Epithelial cell of proximal tubule (primary cell): ENCODE data around the gene TTLL1. TPM values are rescaled to one million over a fixed set of nuclear protein-coding genes. Genes with fewer than 3 reads are reported as not detected.

Experiments used
- DNase-seq: peaks from one replicate; pipeline ENCODE4 v3.0.0-alpha.2; 2011; ENCODE audit warnings: low read depth
- H3K4me3 ChIP-seq: 2 replicates; pipeline ENCODE4 v1.5.1; 2011; ENCODE audit warnings: low read depth, mild to moderate bottlenecking, low read length
- CTCF ChIP-seq: conservative IDR thresholded peaks from 2 replicates; pipeline ENCODE4 v1.5.1; 2012; ENCODE audit warnings: low read depth, mild to moderate bottlenecking, low read length
- total RNA-seq: library from RNA; depleted of rRNA; stranded (reverse); fragments of >200 nt; gene quantifications from 2 replicates; pipeline ENCODE4 v1.2.3, GENCODE V29; 2015

The TTLL1 gene
- total RNA-seq, 1 donor from 2014 or later, result 8.9 TPM

GRCh38 chr22:42994276-42994916, 94.8 kb downstream of the TTLL1 start:
- DNase-seq, result no peak
- no peak for TF ChIP-seq CTCF
- peak overlapping the region; percentile 51 for H3K4me3 ChIP-seq

- no peak for DNase-seq
- no peak for TF ChIP-seq CTCF
- no peak overlapping the region for H3K4me3 ChIP-seq
Observed at GRCh38 chr22:42993651-42994275, 95.4 kb downstream of the TTLL1 start.

- H3K4me3 ChIP-seq, result no peak overlapping the region
- no peak for DNase-seq
- TF ChIP-seq CTCF, result no peak
Observed at GRCh38 chr22:42992886-42993479, 96.2 kb downstream of the TTLL1 start.

GRCh38 chr22:42992092-42992491, 97.1 kb downstream of the TTLL1 start:
- DNase-seq, result no peak
- H3K4me3 ChIP-seq, result no peak overlapping the region

GRCh38 chr22:42991010-42991651, 98.1 kb downstream of the TTLL1 start:
- no peak for DNase-seq
- TF ChIP-seq CTCF, result no peak
- no peak overlapping the region for H3K4me3 ChIP-seq

More at GRCh38 chr22:42992092-42992491, 97.1 kb downstream of the TTLL1 start:
- no peak for TF ChIP-seq CTCF

- H3K4me3 ChIP-seq, result no peak overlapping the region
- DNase-seq, result peak; percentile 62
- peak; percentile 65 for TF ChIP-seq CTCF
Observed at GRCh38 chr22:42990131-42990838, 98.9 kb downstream of the TTLL1 start.

Other genes starting within 250 kb of the TTLL1 start
- 50.1 and 62.2 TPM in 2 replicates for gene ARFGAP3, start 232.1 kb downstream of the TTLL1 start, total RNA-seq
- gene PACSIN2, start 74.2 kb downstream of the TTLL1 start, total RNA-seq, result 47.5 and 63.0 TPM in 2 replicates
- gene BIK, start 21.4 kb upstream of the TTLL1 start, total RNA-seq, result 12.4 and 18.3 TPM in 2 replicates
- 31.9 and 45.4 TPM in 2 replicates for gene MCAT, start 54.0 kb upstream of the TTLL1 start, total RNA-seq
- gene TSPO, start 62.2 kb upstream of the TTLL1 start, total RNA-seq, result 524 and 536 TPM in 2 replicates
- gene TTLL12, start 97.7 kb upstream of the TTLL1 start, total RNA-seq, result 91.8 and 104 TPM in 2 replicates